H1 (cell line): ENCODE data around the gene TMEM222. TPM values are rescaled to one million over a fixed set of nuclear protein-coding genes. Genes with fewer than 3 reads are reported as not detected.
"Not testable (repeated sequence)": the region's sequence is repeated elsewhere in the genome, so short reads cannot be mapped to it uniquely, and the experiment has no call there.

Experiments used
- CTCF ChIA-PET: fragments of 300-600 bp; sonication (Branson Sonifier 250); formaldehyde crosslinking; loops from one replicate; lab custom pipeline; 2021; ENCODE audit not compliant: partially characterized antibody; lab: Charles Lee
- POLR2A ChIA-PET: fragments of 300-600 bp; sonication (Branson Sonifier 250); formaldehyde crosslinking; loops from one replicate; lab custom pipeline; 2021; ENCODE audit warnings: inconsistent platforms; ENCODE audit not compliant: partially characterized antibody; lab: Charles Lee
- DNase-seq, 2 experiments: peaks; one replicate each; pipeline versions ENCODE4 v3.0.0 to v3.0.0-alpha.2; 2010 to 2022; ENCODE audit warnings: low spot score in 2 of 2, low read depth in 1 of 2, mixed read lengths in 1 of 2
- FAIRE-seq: peaks from 2 replicates; lab custom pipeline; 2011; peaks lifted over from hg19 to GRCh38; lab: Jason Lieb, UNC
- H2AFZ ChIP-seq: 2 replicates; pipeline ENCODE4 v1.8.1; 2012; ENCODE audit warnings: low read length, inconsistent platforms
- H2AK5ac ChIP-seq: 2 replicates; pipeline ENCODE4 v1.6.1; 2013; ENCODE audit warnings: low read depth, low read length
- H2BK120ac ChIP-seq: replicated peaks from 2 replicates; pipeline ENCODE3; 2013; ENCODE audit warnings: low read depth, low read length, inconsistent platforms
- H2BK12ac ChIP-seq: 2 replicates; pipeline ENCODE4 v1.6.1; 2013; ENCODE audit warnings: low read depth, low read length
- H2BK15ac ChIP-seq: 2 replicates; pipeline ENCODE4 v1.6.1; 2013; ENCODE audit warnings: low read length
- H2BK20ac ChIP-seq: 2 replicates; pipeline ENCODE4 v1.6.1; 2013; ENCODE audit warnings: low read length
- H2BK5ac ChIP-seq: 2 replicates; pipeline ENCODE4 v1.6.1; 2013; ENCODE audit warnings: low read depth, low read length
- H3K14ac ChIP-seq: 2 replicates; pipeline ENCODE4 v1.6.1; 2013; ENCODE audit warnings: inconsistent platforms; ENCODE audit not compliant: insufficient read length
- H3K18ac ChIP-seq: 2 replicates; pipeline ENCODE4 v1.6.1; 2013; ENCODE audit warnings: low read length; ENCODE audit errors: extremely low read depth
- H3K23ac ChIP-seq: 2 replicates; pipeline ENCODE4 v1.6.1; 2013; ENCODE audit warnings: inconsistent platforms; ENCODE audit not compliant: insufficient read length
- H3K23me2 ChIP-seq: 2 replicates; pipeline ENCODE4 v1.6.1; 2013; ENCODE audit warnings: low read depth, low read length
- H3K27ac ChIP-seq: 2 replicates; pipeline ENCODE4 v1.6.1; 2011; ENCODE audit warnings: low read depth, low read length, inconsistent platforms
- H3K27me3 ChIP-seq, 4 experiments: replicated peaks in 1 of 4; 1 replicate in 1 of 4; 2 replicates in 3 of 4; pipeline versions ENCODE4 v1.6.1 to v1.8.1; 2011 to 2013; ENCODE audit warnings: low read length in 3 of 4, mild to moderate bottlenecking in 3 of 4, inconsistent platforms in 2 of 4, mixed read lengths in 2 of 4, moderate library complexity in 1 of 4; ENCODE audit not compliant: control insufficient read depth in 3 of 4, insufficient read depth in 3 of 4; ENCODE audit errors: extremely low read depth in 1 of 4
- H3K36me3 ChIP-seq, 4 experiments: 2 replicates each; pipeline versions ENCODE4 v1.6.1 to v1.8.1; 2011 to 2013; ENCODE audit warnings: mild to moderate bottlenecking in 4 of 4, low read length in 3 of 4, moderate library complexity in 2 of 4, control low read depth in 1 of 4, inconsistent platforms in 1 of 4; ENCODE audit not compliant: insufficient read depth in 4 of 4, control insufficient read depth in 2 of 4
- H3K4ac ChIP-seq: replicated peaks from 2 replicates; pipeline ENCODE3; 2013; ENCODE audit warnings: low read length, low read depth, mixed read lengths, inconsistent platforms; ENCODE audit not compliant: insufficient read length
- H3K4me1 ChIP-seq, 4 experiments: replicated peaks in 1 of 4; 1 replicate in 1 of 4; 2 replicates in 3 of 4; pipeline versions ENCODE4 v1.6.1 to v1.8.1; 2011 to 2013; ENCODE audit warnings: low read length in 3 of 4, inconsistent platforms in 2 of 4, mixed read lengths in 1 of 4; ENCODE audit not compliant: insufficient read depth in 4 of 4, control insufficient read depth in 3 of 4
- H3K4me2 ChIP-seq, 2 experiments: 2 replicates each; pipeline versions ENCODE4 v1.6.1 to v1.8.1; 2011 to 2013; ENCODE audit warnings: low read depth in 2 of 2, low read length in 2 of 2, control low read depth in 1 of 2, inconsistent platforms in 1 of 2, mild to moderate bottlenecking in 1 of 2; ENCODE audit not compliant: insufficient read depth in 1 of 2
- H3K4me3 ChIP-seq, 4 experiments: fragments of 200-600, 300-600 bp in 1 of 4; sonication (generic), shearing (Covaris generic), sonication (Bioruptor Twin) in 1 of 4; 2 replicates each; pipeline versions ENCODE4 v1.5.1 to v1.8.1; 2011 to 2016; ENCODE audit warnings: low read length in 4 of 4, low read depth in 3 of 4, control low read depth in 2 of 4, inconsistent platforms in 2 of 4, mild to moderate bottlenecking in 2 of 4, mixed read lengths in 1 of 4, moderate library complexity in 1 of 4; ENCODE audit not compliant: insufficient read depth in 2 of 4; ENCODE audit errors: extremely low read depth in 1 of 4
- H3K56ac ChIP-seq: replicated peaks from 2 replicates; pipeline ENCODE3; 2013; ENCODE audit warnings: low read depth, mild to moderate bottlenecking, mixed read lengths, low read length, inconsistent platforms; ENCODE audit not compliant: insufficient read length
- H3K79me1 ChIP-seq: 2 replicates; pipeline ENCODE4 v1.6.1; 2013; ENCODE audit warnings: low read depth, low read length, control low read depth
- H3K79me2 ChIP-seq, 2 experiments: 2 replicates each; pipeline versions ENCODE4 v1.6.1 to v1.8.1; 2012 to 2013; ENCODE audit warnings: low read length in 2 of 2, mild to moderate bottlenecking in 2 of 2, inconsistent platforms in 1 of 2; ENCODE audit not compliant: insufficient read depth in 2 of 2, control insufficient read depth in 1 of 2
- H3K9ac ChIP-seq, 4 experiments: replicated peaks in 1 of 4; 1 replicate in 1 of 4; 2 replicates in 3 of 4; pipeline versions ENCODE4 v1.6.1 to v1.8.1; 2011 to 2013; ENCODE audit warnings: low read depth in 3 of 4, low read length in 3 of 4, control low read depth in 2 of 4, mild to moderate bottlenecking in 2 of 4, moderate library complexity in 2 of 4, inconsistent platforms in 1 of 4; ENCODE audit errors: extremely low read depth in 1 of 4
- H3K9me3 ChIP-seq, 2 experiments: 2 replicates each; pipeline versions ENCODE4 v1.6.1 to v1.8.1; 2012 to 2013; ENCODE audit warnings: mild to moderate bottlenecking in 2 of 2, moderate library complexity in 2 of 2, control low read depth in 1 of 2, inconsistent platforms in 1 of 2, low read depth in 1 of 2, low read length in 1 of 2, mixed read lengths in 1 of 2; ENCODE audit not compliant: insufficient read depth in 2 of 2
- H4K20me1 ChIP-seq, 2 experiments: replicated peaks in 1 of 2; 2 replicates each; pipeline versions ENCODE3 to v1.8.1; 2011 to 2013; ENCODE audit warnings: inconsistent platforms in 2 of 2, low read length in 2 of 2, mild to moderate bottlenecking in 1 of 2; ENCODE audit not compliant: insufficient read depth in 2 of 2, control insufficient read depth in 1 of 2
- H4K5ac ChIP-seq: 2 replicates; pipeline ENCODE4 v1.6.1; 2013; ENCODE audit warnings: low read length, low read depth, mixed read lengths, inconsistent platforms; ENCODE audit not compliant: insufficient read length
- H4K8ac ChIP-seq: 2 replicates; pipeline ENCODE4 v1.8.0; 2013; ENCODE audit warnings: mild to moderate bottlenecking, moderate library complexity, low read length, inconsistent platforms; ENCODE audit not compliant: insufficient read depth; ENCODE audit errors: extremely low read depth
- H4K91ac ChIP-seq: replicated peaks from 2 replicates; pipeline ENCODE3; 2013; ENCODE audit warnings: low read length, mixed read lengths, inconsistent platforms; ENCODE audit not compliant: insufficient read length
- WGBS, 2 experiments: shearing (Covaris generic) in 1 of 2; methylation state at CpG; one replicate each; pipeline versions ENCODE4 v1.1.6 to v1.1.7; 2013 to 2015; ENCODE audit warnings: low lambda C conversion rate in 2 of 2, mixed read lengths in 2 of 2, inconsistent platforms in 1 of 2, low coverage in 1 of 2, missing lambda C conversion rate in 1 of 2; ENCODE audit not compliant: insufficient replicate concordance in 2 of 2, insufficient coverage in 1 of 2, insufficient read length in 1 of 2; ENCODE audit errors: extremely low coverage in 1 of 2, missing lambda C conversion rate in 1 of 2; 5-methylcytosine and 5-hydroxymethylcytosine counted together
- polyA plus RNA-seq, 7 experiments: library from polyadenylated mRNA; depleted of rRNA in 3 of 7; stranded (reverse) in 5 of 7; unstranded in 2 of 7; fragments of >200 nt in 5 of 7; fragments of 200-250 nt in 2 of 7; gene quantifications; 1 replicate in 5 of 7; 2 replicates in 1 of 7; 4 replicates in 1 of 7; pipeline versions ENCODE4 v1.2.1 to v1.2.3, GENCODE V29; 2011 to 2013; ENCODE audit warnings: missing spikeins in 2 of 7, mixed read lengths in 2 of 7
- total RNA-seq: library from RNA; stranded (reverse); fragmentation: NEBNext Ultra II Directional; extraction: Animal tissue kit (Norgen Biotek cat#: 25700); gene quantifications from 2 replicates; pipeline ENCODE4 v1.2.1, GENCODE V29; 2021

TMEM222 gene
- total and polyA plus RNA-seq, 2 of the 8 experiments (the other 6 are each of a cell fraction or from before 2014, with no cell fraction given): 27.0 to 51.8 TPM

- CTCF ChIA-PET: interaction anchor here (3.6 kb wide), 1 partner anchor 11 kb away, joined by 19 read pairs; no protein-coding TSS in a partner anchor
- H4K91ac ChIP-seq, H3K18ac ChIP-seq, H3K4me2 ChIP-seq, H3K4me1 ChIP-seq, H3K9ac ChIP-seq, H4K8ac ChIP-seq, H4K5ac ChIP-seq, H3K23me2 ChIP-seq, H3K23ac ChIP-seq, H2BK20ac ChIP-seq, H2BK120ac ChIP-seq, H4K20me1 ChIP-seq, H2AK5ac ChIP-seq, H3K56ac ChIP-seq, H3K27me3 ChIP-seq, H3K4me3 ChIP-seq, POLR2A ChIA-PET, FAIRE-seq, H3K27ac ChIP-seq, H3K79me2 ChIP-seq, H2BK15ac ChIP-seq, H3K79me1 ChIP-seq, H2BK12ac ChIP-seq, H3K36me3 ChIP-seq, H2AFZ ChIP-seq, H3K9me3 ChIP-seq, DNase-seq, H2BK5ac ChIP-seq, H3K4ac ChIP-seq, H3K14ac ChIP-seq: not testable (repeated sequence)
- no CpG with 5 or more reads among the region's 29 CpGs for WGBS, 2 experiments
Measured at GRCh38 chr1:27289125-27289524, 32.8 kb upstream of the TMEM222 start.
